ENCODE data around the gene PGBD5. TPM values are rescaled to one million over a fixed set of nuclear protein-coding genes. Genes with fewer than 3 reads are reported as not detected.

The PGBD5 gene
- total and polyA plus RNA-seq, 2 donors (not counting 1 experiment from before 2014, with no cell fraction given), result 0.10 to 0.17 TPM

- no peaks in the 10 kb centered on the region for H3K36me3 ChIP-seq (ENCODE audit: control insufficient read depth, insufficient read depth, low read length)
- no peak overlapping the region for H3K4me3 ChIP-seq (replicated peaks in 1 of 4; ENCODE audit: control extremely low read depth in 1 of 4, insufficient read depth in 1 of 4, low read depth in 3 of 4, low read length in 4 of 4)
- H4K20me1 ChIP-seq (ENCODE audit: control insufficient read depth, extremely low read depth, insufficient read depth, low read length), result no peaks in the 10 kb centered on the region
- no peak overlapping the region for H3K9ac ChIP-seq (ENCODE audit: insufficient read depth, low read length)
- no peaks in the 10 kb centered on the region for H3K9me3 ChIP-seq (ENCODE audit: control insufficient read depth, insufficient read depth, low read depth, low read length)
- H2AFZ ChIP-seq (ENCODE audit: low read length), result no peak overlapping the region
- TF ChIP-seq EZH2 (IDR thresholded peaks at IDR 0.05; ENCODE audit: low read length, missing control alignments) (no peak), CTCF (conservative IDR thresholded peaks at IDR 0.05 in 1 of 2, IDR thresholded peaks at IDR 0.05 in 1 of 2; ENCODE audit: low read depth in 1 of 2, low read length in 2 of 2) (no peak)
- no peak for DNase-seq (ENCODE audit: low read depth in 2 of 2)
- H3K27ac ChIP-seq (ENCODE audit: insufficient read depth, low read length), result no peak overlapping the region
- no peak overlapping the region for H3K4me2 ChIP-seq (ENCODE audit: extremely low read depth, insufficient read depth, low read length)
- H3K27me3 ChIP-seq (ENCODE audit: control insufficient read depth, insufficient read depth, low read length), result no peaks in the 10 kb centered on the region
- no peaks in the 10 kb centered on the region for H3K79me2 ChIP-seq (ENCODE audit: control insufficient read depth, insufficient read depth, low read length)
- no peaks in the 10 kb centered on the region for H3K4me1 ChIP-seq (ENCODE audit: control insufficient read depth, extremely low read depth, insufficient read depth, low read length)
Measured at GRCh38 chr1:230314142-230314470, 112.0 kb downstream of the PGBD5 start.

GRCh38 chr1:230313453-230314141, 112.5 kb downstream of the PGBD5 start:
- Histone ChIP-seq H3K9ac (ENCODE audit: insufficient read depth, low read length) (no peak overlapping the region), H3K27ac (ENCODE audit: insufficient read depth, low read length) (no peak overlapping the region), H2AFZ (ENCODE audit: low read length) (no peak overlapping the region), H3K9me3 (ENCODE audit: control insufficient read depth, insufficient read depth, low read depth, low read length) (no peaks in the 10 kb centered on the region), H3K79me2 (ENCODE audit: control insufficient read depth, insufficient read depth, low read length) (no peaks in the 10 kb centered on the region), H3K27me3 (ENCODE audit: control insufficient read depth, insufficient read depth, low read length) (no peaks in the 10 kb centered on the region), H3K4me3 (replicated peaks in 1 of 4; ENCODE audit: control extremely low read depth in 1 of 4, insufficient read depth in 1 of 4, low read depth in 3 of 4, low read length in 4 of 4) (no peak overlapping the region), H3K36me3 (ENCODE audit: control insufficient read depth, insufficient read depth, low read length) (no peaks in the 10 kb centered on the region), H3K4me2 (ENCODE audit: extremely low read depth, insufficient read depth, low read length) (no peak overlapping the region), H4K20me1 (ENCODE audit: control insufficient read depth, extremely low read depth, insufficient read depth, low read length) (no peaks in the 10 kb centered on the region), H3K4me1 (ENCODE audit: control insufficient read depth, extremely low read depth, insufficient read depth, low read length) (no peaks in the 10 kb centered on the region)
- TF ChIP-seq EZH2 (IDR thresholded peaks at IDR 0.05; ENCODE audit: low read length, missing control alignments) (no peak), CTCF (conservative IDR thresholded peaks at IDR 0.05 in 1 of 2, IDR thresholded peaks at IDR 0.05 in 1 of 2; ENCODE audit: low read depth in 1 of 2, low read length in 2 of 2) (no peak)
- DNase-seq (ENCODE audit: low read depth in 2 of 2), result no peak

GRCh38 chr1:230312676-230313075, 113.5 kb downstream of the PGBD5 start:
- TF ChIP-seq EZH2 (IDR thresholded peaks at IDR 0.05; ENCODE audit: low read length, missing control alignments), result no peak
- no peak for TF ChIP-seq CTCF (conservative IDR thresholded peaks at IDR 0.05 in 1 of 2, IDR thresholded peaks at IDR 0.05 in 1 of 2; ENCODE audit: low read depth in 1 of 2, low read length in 2 of 2)
- Histone ChIP-seq H3K36me3 (ENCODE audit: control insufficient read depth, insufficient read depth, low read length) (no peaks in the 10 kb centered on the region), H2AFZ (ENCODE audit: low read length) (no peak overlapping the region), H3K4me2 (ENCODE audit: extremely low read depth, insufficient read depth, low read length) (no peak overlapping the region), H3K4me1 (ENCODE audit: control insufficient read depth, extremely low read depth, insufficient read depth, low read length) (no peaks in the 10 kb centered on the region), H3K27me3 (ENCODE audit: control insufficient read depth, insufficient read depth, low read length) (no peaks in the 10 kb centered on the region), H3K27ac (ENCODE audit: insufficient read depth, low read length) (no peak overlapping the region), H3K4me3 (replicated peaks in 1 of 4; ENCODE audit: control extremely low read depth in 1 of 4, insufficient read depth in 1 of 4, low read depth in 3 of 4, low read length in 4 of 4) (no peak overlapping the region), H3K9me3 (ENCODE audit: control insufficient read depth, insufficient read depth, low read depth, low read length) (no peaks in the 10 kb centered on the region), H4K20me1 (ENCODE audit: control insufficient read depth, extremely low read depth, insufficient read depth, low read length) (no peaks in the 10 kb centered on the region), H3K9ac (ENCODE audit: insufficient read depth, low read length) (no peak overlapping the region), H3K79me2 (ENCODE audit: control insufficient read depth, insufficient read depth, low read length) (no peaks in the 10 kb centered on the region)
- no peak for DNase-seq (ENCODE audit: low read depth in 2 of 2)

Data from fibroblast of lung (primary cell).